NAMALWA (cell line): ENCODE measurements around the gene APPL2.

Experiments
- DNase-seq: peaks from one replicate; pipeline ENCODE4 v3.0.0-alpha.2; 2015; ENCODE audit warnings: low spot score

The APPL2 gene

GRCh38 chr12:105222726-105223351 is 13.1 kb downstream of the APPL2 start:
- DNase-seq: no peak

GRCh38 chr12:105222284-105222655 is 13.7 kb downstream of the APPL2 start:
- no peak for DNase-seq

GRCh38 chr12:105221583-105222283 is 14.2 kb downstream of the APPL2 start:
- no peak for DNase-seq

GRCh38 chr12:105220929-105221290 is 15.1 kb downstream of the APPL2 start:
- no peak for DNase-seq

GRCh38 chr12:105220150-105220928 is 15.6 kb downstream of the APPL2 start:
- DNase-seq: no peak

GRCh38 chr12:105219261-105220028 is 16.5 kb downstream of the APPL2 start:
- no peak for DNase-seq

GRCh38 chr12:105218434-105218833 is 17.5 kb downstream of the APPL2 start:
- DNase-seq: no peak

- DNase-seq: no peak
Observed at GRCh38 chr12:105214670-105215375, 21.2 kb downstream of the APPL2 start.

- no peak for DNase-seq
Observed at GRCh38 chr12:105214148-105214547, 21.8 kb downstream of the APPL2 start.

- no peak for DNase-seq
Observed at GRCh38 chr12:105212438-105212837, 23.5 kb downstream of the APPL2 start.

GRCh38 chr12:105209091-105209490 is 26.9 kb downstream of the APPL2 start:
- no peak for DNase-seq

GRCh38 chr12:105206686-105207374 is 29.1 kb downstream of the APPL2 start:
- no peak for DNase-seq

- no peak for DNase-seq
Observed at GRCh38 chr12:105205322-105206048, 30.5 kb downstream of the APPL2 start.

GRCh38 chr12:105204916-105205315 is 31.1 kb downstream of the APPL2 start:
- DNase-seq: no peak

GRCh38 chr12:105204127-105204526 is 31.8 kb downstream of the APPL2 start:
- DNase-seq: no peak

- DNase-seq: no peak
Observed at GRCh38 chr12:105202202-105202601, 33.8 kb downstream of the APPL2 start.

GRCh38 chr12:105201299-105201698 is 34.7 kb downstream of the APPL2 start:
- no peak for DNase-seq

GRCh38 chr12:105200385-105200784 is 35.6 kb downstream of the APPL2 start:
- DNase-seq: no peak

GRCh38 chr12:105198961-105199360 is 37.0 kb downstream of the APPL2 start:
- DNase-seq: no peak

GRCh38 chr12:105196090-105196489 is 39.9 kb downstream of the APPL2 start:
- no peak for DNase-seq

- DNase-seq: no peak
Observed at GRCh38 chr12:105194947-105195346, 41.0 kb downstream of the APPL2 start.
